Adrenal gland (tissue), 12 donors: ENCODE data around the gene PDE7B. TPM values are rescaled to one million over a fixed set of nuclear protein-coding genes. Genes with fewer than 3 reads are reported as not detected.

ENCODE experiments used
- DNase-seq, 7 donors: peaks; one replicate each; pipeline ENCODE4 v3.0.0-alpha.2; 2019 to 2020
- H3K27ac ChIP-seq, 5 donors: fragments of 200-600 bp; sonication (generic) in 4 of 5; 1 replicate in 3 of 5; 2 replicates in 2 of 5; pipeline versions ENCODE4 v1.5.1 to v1.8.0; 2016 to 2020; ENCODE audit warnings: mild to moderate bottlenecking in 1 of 5
- H3K27me3 ChIP-seq: fragments of 200-600 bp; 2 replicates; pipeline ENCODE4 v1.8.0; 2021
- H3K36me3 ChIP-seq, 2 donors: fragments of 200-600 bp; replicated peaks in 1 of 2; 1 replicate in 1 of 2; 2 replicates in 1 of 2; pipeline versions ENCODE4 v1.5.1 to v1.8.0; 2018 to 2022
- H3K4me1 ChIP-seq, 2 donors: fragments of 200-600 bp; replicated peaks in 1 of 2; 1 replicate in 1 of 2; 2 replicates in 1 of 2; pipeline versions ENCODE4 v1.5.1 to v1.8.0; 2018 to 2021
- H3K4me3 ChIP-seq, 4 donors: fragments of 200-600 bp; sonication (generic) in 3 of 4; one replicate each; pipeline ENCODE4 v1.5.1; 2016 to 2018
- H3K9me3 ChIP-seq, 3 donors: fragments of 200-600 bp; sonication (generic) in 1 of 3; replicated peaks in 1 of 3; 1 replicate in 2 of 3; 2 replicates in 1 of 3; pipeline versions ENCODE4 v1.5.1 to v1.8.0; 2016 to 2021
- CTCF ChIP-seq, 6 experiments: fragments of 450-650 bp in 4 of 6; fragments of 200-600 bp in 2 of 6; sonication (generic) in 1 of 6; IDR thresholded peaks; 1 replicate in 5 of 6; 2 replicates in 1 of 6; pipeline versions ENCODE4 v1.5.1 to v1.8.0; 2016 to 2021; ENCODE audit warnings: antibody characterized with exemption in 6 of 6, mild to moderate bottlenecking in 2 of 6, moderate library complexity in 1 of 6
- POLR2A ChIP-seq, 2 donors: fragments of 450-650 bp; IDR thresholded peaks; one replicate each; pipeline ENCODE4 v1.6.1; 2017; ENCODE audit warnings: antibody characterized with exemption in 2 of 2, mild to moderate bottlenecking in 2 of 2, moderate library complexity in 1 of 2
- WGBS, 4 donors: extraction: QIAGEN DNeasy Blood & Tissue Kit in 2 of 4; methylation state at CpG; one replicate each; pipeline versions ENCODE4 v1.1.5 to v1.1.7; 2013 to 2017; 5-methylcytosine and 5-hydroxymethylcytosine counted together
- intact Hi-C, 2 donors: fragments of 100-400 bp; cut with DNase I; formaldehyde crosslinking; loops; one replicate each; pipeline versions ENCODE4 v1.14.1 to v1.15.0; 2022 to 2023
- polyA plus RNA-seq, 3 donors: library from polyadenylated mRNA; stranded (reverse); fragments of 200-250 nt in 2 of 3; fragments of 350-450 nt in 1 of 3; fragmentation: Illumina TruSeq in 1 of 3; extraction: RNeasy Lipid Tissue Mini Kit (QIAGEN cat#74804) in 1 of 3; gene quantifications; one replicate each; pipeline ENCODE4 v1.2.3, GENCODE V29; 2013 to 2014
- total RNA-seq, 9 donors: library from RNA; depleted of rRNA in 4 of 9; stranded (reverse); fragments of >200 nt in 4 of 9; fragments of 120-200 nt in 1 of 9; fragmentation: NEBNext Ultra II Directional in 1 of 9; extraction: Animal tissue kit (Norgen Biotek cat#: 25700) in 1 of 9; gene quantifications; one replicate each; pipeline versions ENCODE4 v1.1.0 to v1.2.4, GENCODE V29; 2013 to 2023
- donor health status: healthy with polysubstance abuse.
- donor health status: Bipolar disorder and iron deficiency.
- donor health status: DM: yes; HTN: yes; CAD: no.
- donor health status: DM: no; HTN: no; CAD: no.
- donor health status: DM: no; HTN: no; CAD: no.
- donor health status: DM: yes; HTN: yes; CAD: no.

PDE7B gene
- total and polyA plus RNA-seq, 12 donors = 1.3 to 11.5 (median 5.2) TPM

DNA sequence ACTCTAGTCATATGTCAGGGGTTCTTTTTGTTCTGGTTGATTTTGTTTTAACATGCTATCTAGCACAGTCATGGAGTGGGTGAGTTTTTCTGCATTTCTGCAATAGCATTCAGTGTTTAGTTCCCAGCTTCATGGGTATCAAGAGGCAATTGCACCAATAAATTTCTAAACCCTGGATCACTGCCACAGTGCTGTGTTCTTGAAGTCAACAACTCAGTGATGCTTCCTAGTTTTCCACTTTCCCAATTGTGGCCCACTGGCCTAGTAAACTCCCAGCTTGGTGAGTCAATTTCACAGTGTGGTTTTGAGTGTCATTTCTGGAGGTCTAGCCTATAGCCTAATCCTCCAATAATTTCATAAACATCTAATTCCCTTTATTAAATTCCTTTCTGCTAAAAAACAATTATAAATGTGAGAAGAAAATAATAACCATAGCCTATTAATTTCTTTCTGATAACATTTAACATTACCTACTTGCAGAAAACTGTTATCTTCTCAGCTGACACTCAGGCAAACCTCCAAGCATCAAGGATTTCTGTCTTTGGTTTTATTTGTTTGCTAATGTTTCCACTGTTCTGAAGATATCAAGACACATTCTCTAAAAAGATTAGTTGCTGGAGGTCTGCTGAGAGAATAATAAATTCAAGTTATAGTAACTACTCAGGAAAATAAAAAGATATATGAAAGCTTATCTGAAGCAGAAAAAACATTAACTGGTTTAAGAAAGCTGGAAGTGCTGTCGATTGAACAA, 89.9 kb downstream of the PDE7B start:
- H3K27me3 ChIP-seq = no peaks in the 10 kb centered on the region
- TF ChIP-seq POLR2A (IDR thresholded peaks at IDR 0.05) = no peak
- no peak for TF ChIP-seq CTCF (IDR thresholded peaks at IDR 0.05)
- DNase-seq = no peak
- 85 to 87% (median 86%) methylated on average over 1 of the region's 1 CpG for WGBS, 4 donors
- intact Hi-C loops = no loop called here
- no peak overlapping the region for H3K4me3 ChIP-seq
- H3K4me1 ChIP-seq = peaks cover 0 to 3% of the 10 kb centered on the region in 2 donors
- no peaks in the 10 kb centered on the region for H3K36me3 ChIP-seq
- no peaks in the 10 kb centered on the region for H3K9me3 ChIP-seq
- H3K27ac ChIP-seq = no peak overlapping the region

DNA sequence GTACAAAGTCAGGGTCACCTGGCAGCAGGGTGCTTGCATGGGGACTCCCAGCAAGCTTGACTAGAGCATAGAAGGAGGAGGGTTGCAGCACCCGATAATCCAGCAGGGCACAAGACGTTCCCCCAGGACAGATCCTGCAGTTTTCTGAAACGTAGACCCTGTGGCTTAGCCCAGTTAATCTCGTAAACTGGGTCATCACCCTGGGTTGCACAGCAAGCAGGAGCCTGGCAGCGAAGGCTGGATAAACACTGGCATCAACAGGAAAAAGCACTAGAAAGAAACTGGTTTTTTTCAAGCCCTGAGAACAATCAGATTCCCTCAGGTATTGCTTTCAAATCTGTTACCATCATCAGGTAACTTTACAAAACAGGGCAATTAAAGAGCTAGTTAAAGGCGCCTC, 92.6 kb downstream of the PDE7B start:
- Histone ChIP-seq H3K27me3 (no peaks in the 10 kb centered on the region), H3K36me3 (no peaks in the 10 kb centered on the region), H3K4me1 (no peaks in the 10 kb centered on the region), H3K27ac (no peak overlapping the region), H3K4me3 (no peak overlapping the region), H3K9me3 (no peaks in the 10 kb centered on the region)
- no peak for TF ChIP-seq POLR2A (IDR thresholded peaks at IDR 0.05)
- TF ChIP-seq CTCF (IDR thresholded peaks at IDR 0.05) = no peak
- DNase-seq = no peak
- intact Hi-C loops = no loop called here
- 83 to 96% (median 91%) methylated on average over 4 to 6 of the region's 6 CpGs for WGBS, 4 donors

GRCh38 chr6:135946674-135947073, 95.2 kb downstream of the PDE7B start:
- H3K4me1 ChIP-seq = no peaks in the 10 kb centered on the region
- intact Hi-C loops = no loop called here
- no peak overlapping the region for H3K4me3 ChIP-seq
- no peak overlapping the region for H3K27ac ChIP-seq
- no peak for DNase-seq
- 74 to 84% (median 79%) methylated on average over 3 of the region's 3 CpGs for WGBS, 4 donors
- no peaks in the 10 kb centered on the region for H3K27me3 ChIP-seq
- no peaks in the 10 kb centered on the region for H3K36me3 ChIP-seq
- no peaks in the 10 kb centered on the region for H3K9me3 ChIP-seq
- TF ChIP-seq POLR2A (IDR thresholded peaks at IDR 0.05) (no peak), CTCF (IDR thresholded peaks at IDR 0.05) (no peak)

DNA sequence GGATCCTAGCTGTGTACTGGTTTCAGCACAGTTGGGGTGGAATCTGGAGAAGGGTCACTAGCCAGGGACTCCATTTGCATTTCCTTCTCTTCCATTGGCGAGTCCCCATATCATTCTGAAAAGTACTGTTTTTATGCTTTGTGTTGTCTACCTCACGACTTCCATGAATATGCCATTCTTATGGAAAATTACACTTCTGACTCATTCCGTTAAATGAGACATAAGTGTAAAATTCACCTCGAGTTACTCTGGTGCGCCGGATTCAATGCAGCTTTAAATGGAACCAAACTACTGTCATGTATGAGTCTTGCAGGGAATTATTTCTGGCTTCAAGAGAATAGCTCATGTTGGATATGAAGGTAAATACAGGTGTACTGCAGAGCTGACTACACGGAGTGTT, 99.2 kb downstream of the PDE7B start:
- Histone ChIP-seq H3K4me1 (no peaks in the 10 kb centered on the region), H3K27me3 (no peaks in the 10 kb centered on the region), H3K4me3 (no peak overlapping the region), H3K27ac (no peak overlapping the region), H3K36me3 (no peaks in the 10 kb centered on the region), H3K9me3 (no peaks in the 10 kb centered on the region)
- WGBS, 4 donors = 76 to 92% (median 85%) methylated on average over 7 of the region's 7 CpGs
- TF ChIP-seq CTCF (IDR thresholded peaks at IDR 0.05) (no peak), POLR2A (IDR thresholded peaks at IDR 0.05) (no peak)
- no peak for DNase-seq
- intact Hi-C loops = no loop called here
